NCI-H446 treated with DMSO at 0.1 percent for 48 hours (cell line): Measurements from ENCODE around the gene TBC1D14.

Source experiments
- DNase-seq: peaks from one replicate; lab custom pipeline; 2025; lab: John Stamatoyannopoulos, UW

Gene TBC1D14

GRCh38 chr4:6929812-6930464 lies 20.3 kb downstream of the TBC1D14 start:
- no peak for DNase-seq

GRCh38 chr4:6932475-6932874 lies 22.8 kb downstream of the TBC1D14 start:
- DNase-seq: no peak

- DNase-seq: no peak
These were observed 23.3 kb downstream of the TBC1D14 start for GRCh38 chr4:6932918-6933317.

GRCh38 chr4:6933691-6934430 lies 24.2 kb downstream of the TBC1D14 start:
- no peak for DNase-seq

GRCh38 chr4:6935965-6936364 lies 26.3 kb downstream of the TBC1D14 start:
- no peak for DNase-seq

GRCh38 chr4:6937201-6937600 lies 27.6 kb downstream of the TBC1D14 start:
- no peak for DNase-seq

GRCh38 chr4:6937754-6938153 lies 28.1 kb downstream of the TBC1D14 start:
- DNase-seq: no peak

GRCh38 chr4:6938237-6938636 lies 28.6 kb downstream of the TBC1D14 start:
- no peak for DNase-seq

- no peak for DNase-seq
These were observed 29.1 kb downstream of the TBC1D14 start for GRCh38 chr4:6938647-6939271.

GRCh38 chr4:6939761-6940743 lies 30.4 kb downstream of the TBC1D14 start:
- DNase-seq: no peak

- no peak for DNase-seq
These were observed 31.1 kb downstream of the TBC1D14 start for GRCh38 chr4:6940744-6941137.

- no peak for DNase-seq
These were observed 32.2 kb downstream of the TBC1D14 start for GRCh38 chr4:6941796-6942195.

GRCh38 chr4:6942238-6942800 lies 32.7 kb downstream of the TBC1D14 start:
- DNase-seq: no peak

GRCh38 chr4:6943012-6943884 lies 33.6 kb downstream of the TBC1D14 start:
- no peak for DNase-seq

GRCh38 chr4:6943885-6944225 lies 34.2 kb downstream of the TBC1D14 start:
- DNase-seq: no peak

- DNase-seq: no peak
These were observed 34.9 kb downstream of the TBC1D14 start for GRCh38 chr4:6944301-6945051.

GRCh38 chr4:6945052-6945409 lies 35.4 kb downstream of the TBC1D14 start:
- DNase-seq: no peak

GRCh38 chr4:6946497-6946896 lies 36.9 kb downstream of the TBC1D14 start:
- DNase-seq: no peak

- DNase-seq: no peak
These were observed 38.5 kb downstream of the TBC1D14 start for GRCh38 chr4:6948134-6948460.

GRCh38 chr4:6951880-6952381 lies 42.3 kb downstream of the TBC1D14 start:
- no peak for DNase-seq
